GM12872 (cell line): Measurements from ENCODE around the gene SCART1.

Experiments used
- CTCF ChIP-seq: IDR thresholded peaks from 3 replicates; pipeline ENCODE4 v1.5.1; 2011; ENCODE audit warnings: low read depth, mild to moderate bottlenecking, low read length, moderate library complexity; ENCODE audit not compliant: insufficient read depth

The SCART1 gene

GRCh38 chr10:133474027-133474426, 20.3 kb downstream of the SCART1 start:
- TF ChIP-seq CTCF = no peak

- TF ChIP-seq CTCF = no peak
Measured at GRCh38 chr10:133474665-133475424, 21.1 kb downstream of the SCART1 start.

- no peak for TF ChIP-seq CTCF
Measured at GRCh38 chr10:133475425-133475734, 21.6 kb downstream of the SCART1 start.

GRCh38 chr10:133475821-133476640, 22.3 kb downstream of the SCART1 start:
- no peak for TF ChIP-seq CTCF

GRCh38 chr10:133476641-133476990, 22.9 kb downstream of the SCART1 start:
- TF ChIP-seq CTCF = 0 out of 3 replicates have a peak, but pooled peaks have one; percentile 4

- TF ChIP-seq CTCF = no peak
Measured at GRCh38 chr10:133481086-133481643, 27.4 kb downstream of the SCART1 start.

GRCh38 chr10:133481657-133482056, 27.9 kb downstream of the SCART1 start:
- no peak for TF ChIP-seq CTCF
